Vagina (tissue), 2 donors: ENCODE measurements around the gene DKK2. TPM values are rescaled to one million over a fixed set of nuclear protein-coding genes. Genes with fewer than 3 reads are reported as not detected.

ENCODE experiments used
- DNase-seq, 2 donors: peaks; one replicate each; pipeline ENCODE4 v3.0.0-alpha.2; 2017; ENCODE audit errors: extremely low spot score in 2 of 2
- H3K27ac ChIP-seq: fragments of 200-600 bp; sonication (generic); one replicate; pipeline ENCODE4 v1.5.1; 2019
- H3K27me3 ChIP-seq: fragments of 200-600 bp; sonication (generic); one replicate; pipeline ENCODE4 v1.5.1; 2019
- H3K36me3 ChIP-seq, 2 donors: fragments of 200-600 bp; sonication (generic); one replicate each; pipeline ENCODE4 v1.5.1; 2017 to 2019
- H3K4me1 ChIP-seq: fragments of 200-600 bp; sonication (generic); one replicate; pipeline ENCODE4 v1.5.1; 2019
- H3K4me3 ChIP-seq, 2 donors: fragments of 200-600 bp; sonication (generic); 1 replicate in 1 of 2; 2 replicates in 1 of 2; pipeline ENCODE4 v1.5.1; 2016 to 2019
- H3K9me3 ChIP-seq: fragments of 200-600 bp; sonication (generic); one replicate; pipeline ENCODE4 v1.5.1; 2019
- CTCF ChIP-seq, 3 experiments: fragments of 450-650 bp in 2 of 3; fragments of 200-600 bp in 1 of 3; sonication (generic) in 1 of 3; IDR thresholded peaks; one replicate each; pipeline ENCODE4 v1.5.1; 2017 to 2019; ENCODE audit warnings: antibody characterized with exemption in 3 of 3, mild to moderate bottlenecking in 2 of 3, moderate library complexity in 2 of 3
- POLR2A ChIP-seq, 2 donors: fragments of 450-650 bp; IDR thresholded peaks; one replicate each; pipeline ENCODE4 v1.6.1; 2017; ENCODE audit warnings: antibody characterized with exemption in 2 of 2, mild to moderate bottlenecking in 2 of 2, moderate library complexity in 2 of 2
- POLR2AphosphoS5 ChIP-seq, 2 donors: sonication (generic); formaldehyde crosslinking; IDR thresholded peaks; one replicate each; pipeline ENCODE4 v1.9.0; 2017; ENCODE audit warnings: antibody characterized with exemption in 2 of 2, mild to moderate bottlenecking in 2 of 2, low read depth in 1 of 2; ENCODE audit not compliant: insufficient read depth in 1 of 2
- intact Hi-C: fragments of 100-400 bp; cut with DNase I; formaldehyde crosslinking; loops from one replicate; pipeline ENCODE4 v1.15.1; 2023
- total RNA-seq: library from RNA; depleted of rRNA; stranded (reverse); fragments of >200 nt; gene quantifications from one replicate; pipeline ENCODE4 v1.2.3, GENCODE V29; 2016

Gene DKK2
- total RNA-seq, 1 donor from 2014 or later, result 0.49 TPM

- intact Hi-C loops, result no loop called here
- TF ChIP-seq CTCF (IDR thresholded peaks at IDR 0.05), result no peak
- TF ChIP-seq POLR2A (IDR thresholded peaks at IDR 0.05), result no peak
- TF ChIP-seq POLR2AphosphoS5 (IDR thresholded peaks at IDR 0.05; ENCODE audit: insufficient read depth in 1 of 2, low read depth in 1 of 2), result no peak
- no peaks in the 10 kb centered on the region for H3K4me1 ChIP-seq
- no peak overlapping the region for H3K27ac ChIP-seq
- no peak for DNase-seq
- H3K4me3 ChIP-seq, result no peak overlapping the region
- no peaks in the 10 kb centered on the region for H3K27me3 ChIP-seq
- H3K36me3 ChIP-seq, result no peaks in the 10 kb centered on the region
- no peaks in the 10 kb centered on the region for H3K9me3 ChIP-seq
Observed at GRCh38 chr4:107008115-107008514, 28.0 kb downstream of the DKK2 start.

DNA sequence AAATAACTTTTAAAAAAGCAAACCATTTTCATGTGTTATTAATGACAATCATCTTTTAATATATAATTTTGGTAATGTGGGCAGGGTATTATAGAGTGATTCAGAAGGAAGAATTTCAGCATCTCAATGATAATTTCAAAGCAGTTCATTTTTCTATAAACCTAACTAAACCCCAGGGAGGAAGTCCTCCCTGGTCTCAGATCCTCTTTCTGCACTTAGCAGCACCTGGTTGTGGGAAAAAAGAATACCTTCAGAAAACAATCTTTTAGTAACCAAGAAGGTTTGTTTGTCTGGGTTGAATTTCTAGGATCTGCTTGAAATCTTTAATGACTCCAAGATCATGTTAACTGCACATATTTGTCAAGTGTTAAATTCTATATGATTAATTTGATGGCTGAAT is 29.9 kb downstream of the DKK2 start:
- no peak overlapping the region for H3K4me3 ChIP-seq
- intact Hi-C loops, result no loop called here
- no peak overlapping the region for H3K27ac ChIP-seq
- no peaks in the 10 kb centered on the region for H3K27me3 ChIP-seq
- no peaks in the 10 kb centered on the region for H3K4me1 ChIP-seq
- TF ChIP-seq CTCF (IDR thresholded peaks at IDR 0.05), result no peak
- TF ChIP-seq POLR2AphosphoS5 (IDR thresholded peaks at IDR 0.05; ENCODE audit: insufficient read depth in 1 of 2, low read depth in 1 of 2), result no peak
- TF ChIP-seq POLR2A (IDR thresholded peaks at IDR 0.05), result no peak
- H3K9me3 ChIP-seq, result no peaks in the 10 kb centered on the region
- H3K36me3 ChIP-seq, result no peaks in the 10 kb centered on the region
- DNase-seq, result no peak

- intact Hi-C loops, result no loop called here
- Histone ChIP-seq H3K4me1 (no peaks in the 10 kb centered on the region), H3K27me3 (no peaks in the 10 kb centered on the region), H3K9me3 (no peaks in the 10 kb centered on the region), H3K4me3 (no peak overlapping the region), H3K36me3 (no peaks in the 10 kb centered on the region), H3K27ac (no peak overlapping the region)
- TF ChIP-seq POLR2AphosphoS5 (IDR thresholded peaks at IDR 0.05; ENCODE audit: insufficient read depth in 1 of 2, low read depth in 1 of 2) (no peak), CTCF (IDR thresholded peaks at IDR 0.05) (no peak), POLR2A (IDR thresholded peaks at IDR 0.05) (no peak)
- no peak for DNase-seq
Observed at GRCh38 chr4:106996490-106996889, 39.6 kb downstream of the DKK2 start.

DNA sequence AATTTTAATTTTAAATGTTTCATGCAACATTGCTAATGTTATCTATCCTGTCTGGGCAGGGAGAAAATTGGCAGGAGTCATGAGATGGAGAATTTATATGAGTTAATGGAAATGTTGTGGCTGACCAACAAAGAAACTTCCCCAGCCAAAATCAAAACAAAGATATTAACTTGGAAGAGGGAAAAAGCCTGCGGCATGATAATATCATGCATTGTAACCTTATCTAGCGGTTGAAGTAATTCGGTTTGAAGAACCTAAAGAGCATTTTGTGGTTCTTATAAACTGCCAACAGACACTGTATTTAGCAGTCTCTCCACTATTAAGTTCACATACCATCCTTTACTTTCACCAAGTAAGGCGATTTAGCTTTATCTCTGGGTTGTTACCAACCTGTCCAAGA is 42.3 kb downstream of the DKK2 start:
- TF ChIP-seq CTCF (IDR thresholded peaks at IDR 0.05) (no peak), POLR2A (IDR thresholded peaks at IDR 0.05) (no peak), POLR2AphosphoS5 (IDR thresholded peaks at IDR 0.05; ENCODE audit: insufficient read depth in 1 of 2, low read depth in 1 of 2) (no peak)
- intact Hi-C loops, result no loop called here
- Histone ChIP-seq H3K36me3 (no peaks in the 10 kb centered on the region), H3K4me3 (no peak overlapping the region), H3K9me3 (no peaks in the 10 kb centered on the region), H3K27me3 (no peaks in the 10 kb centered on the region), H3K27ac (no peak overlapping the region), H3K4me1 (no peaks in the 10 kb centered on the region)
- no peak for DNase-seq

DNA sequence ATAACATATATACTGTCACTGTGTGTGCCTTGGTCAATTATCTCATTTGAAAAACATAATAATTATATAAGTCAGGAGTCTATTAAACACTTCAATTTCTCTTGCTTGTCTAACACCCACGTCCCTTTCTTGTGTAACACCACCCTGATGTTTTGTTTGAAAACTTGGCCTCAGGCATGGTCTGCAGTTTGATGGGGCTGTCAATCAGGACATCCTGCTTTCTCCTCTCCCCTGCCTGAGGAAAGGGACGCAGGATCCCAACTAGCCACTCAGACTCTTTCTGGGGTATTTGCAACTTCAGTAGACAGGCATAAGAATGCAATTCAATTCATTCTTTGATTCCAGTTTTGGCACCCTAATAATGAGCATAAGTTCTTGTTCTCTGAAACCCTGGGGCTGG is 48.8 kb downstream of the DKK2 start:
- Histone ChIP-seq H3K9me3 (no peaks in the 10 kb centered on the region), H3K27me3 (no peaks in the 10 kb centered on the region), H3K4me3 (no peak overlapping the region), H3K4me1 (no peaks in the 10 kb centered on the region), H3K27ac (no peak overlapping the region), H3K36me3 (no peaks in the 10 kb centered on the region)
- TF ChIP-seq POLR2A (IDR thresholded peaks at IDR 0.05), result no peak
- no peak for TF ChIP-seq POLR2AphosphoS5 (IDR thresholded peaks at IDR 0.05; ENCODE audit: insufficient read depth in 1 of 2, low read depth in 1 of 2)
- TF ChIP-seq CTCF (IDR thresholded peaks at IDR 0.05), result no peak
- intact Hi-C loops, result no loop called here
- DNase-seq, result no peak
